Uterus (tissue), 4 donors: ENCODE measurements around the gene NGF. TPM values are rescaled to one million over a fixed set of nuclear protein-coding genes. Genes with fewer than 3 reads are reported as not detected.
A peak's percentile ranks its signal among the peaks of the same experiment; 100 is the strongest.

ENCODE experiments used
- DNase-seq, 2 donors: peaks; one replicate each; pipeline ENCODE4 v3.0.0-alpha.2; 2019 to 2020
- H3K27ac ChIP-seq, 2 donors: fragments of 200-600 bp; sonication (generic); 1 replicate in 1 of 2; 2 replicates in 1 of 2; pipeline ENCODE4 v1.5.1; 2016 to 2018
- H3K27me3 ChIP-seq, 2 donors: fragments of 200-600 bp; sonication (generic); one replicate each; pipeline ENCODE4 v1.5.1; 2018 to 2019; ENCODE audit warnings: control low read depth in 1 of 2
- H3K36me3 ChIP-seq, 2 donors: fragments of 200-600 bp; sonication (generic); one replicate each; pipeline ENCODE4 v1.5.1; 2019; ENCODE audit warnings: control low read depth in 1 of 2
- H3K4me1 ChIP-seq, 2 donors: fragments of 200-600 bp; sonication (generic); one replicate each; pipeline ENCODE4 v1.5.1; 2018 to 2019; ENCODE audit warnings: control low read depth in 1 of 2
- H3K4me3 ChIP-seq, 2 donors: fragments of 200-600 bp; sonication (generic); 1 replicate in 1 of 2; 2 replicates in 1 of 2; pipeline ENCODE4 v1.5.1; 2018 to 2019; ENCODE audit warnings: mild to moderate bottlenecking in 1 of 2
- H3K9me3 ChIP-seq, 2 donors: fragments of 200-600 bp; sonication (generic); one replicate each; pipeline ENCODE4 v1.5.1; 2019; ENCODE audit warnings: control low read depth in 1 of 2
- POLR2A ChIP-seq, 2 donors: fragments of 450-650 bp; IDR thresholded peaks; one replicate each; pipeline ENCODE4 v1.6.1; 2016; ENCODE audit warnings: antibody characterized with exemption in 2 of 2, mild to moderate bottlenecking in 1 of 2, moderate library complexity in 1 of 2
- intact Hi-C: fragments of 100-400 bp; cut with DNase I; formaldehyde crosslinking; loops from one replicate; pipeline ENCODE4 v1.15.1; 2023; ENCODE audit warnings: low total_unique reads
- total RNA-seq, 4 donors: library from RNA; depleted of rRNA in 3 of 4; stranded (reverse); fragments of >200 nt in 3 of 4; gene quantifications; one replicate each; pipeline versions ENCODE4 v1.1.0 to v1.2.4, GENCODE V29; 2014 to 2023
- TF ChIP-seq, protein P1 (sequence below), 4 experiments: fragments of 200-600 bp in 2 of 4; fragments of 450-650 bp in 2 of 4; sonication (generic) in 2 of 4; IDR thresholded peaks; one replicate each; pipeline ENCODE4 v1.5.1; 2016 to 2019; ENCODE audit warnings: antibody characterized with exemption in 4 of 4, mild to moderate bottlenecking in 2 of 4, moderate library complexity in 1 of 4
- donor health status: DM: yes; HTN: yes; CAD: no.

Gene NGF
- total RNA-seq, 4 donors from 2014 or later, result 1.3 to 21.4 (median 13.5) TPM

DNA sequence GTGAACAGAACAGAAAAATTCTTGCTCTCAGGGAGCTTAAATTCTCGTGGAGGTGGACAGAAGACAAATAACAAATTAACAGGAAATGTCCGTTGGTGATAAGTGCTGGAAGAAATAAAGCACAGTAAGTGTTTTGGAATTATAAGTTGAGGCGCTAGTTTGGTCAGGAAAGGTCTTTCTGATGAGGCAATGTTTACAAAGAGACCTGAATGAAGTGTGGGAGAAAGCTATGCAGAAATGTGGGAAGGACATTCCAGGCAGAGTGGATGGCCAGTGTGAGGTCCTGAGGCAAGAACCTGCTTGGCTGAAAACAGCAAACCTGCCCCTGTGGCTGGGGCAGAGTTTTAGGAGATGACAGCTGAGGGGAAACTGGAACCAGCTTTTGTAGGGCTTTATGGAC is 23.3 kb downstream of the NGF start:
- H3K9me3 ChIP-seq, result no peaks in the 10 kb centered on the region

DNA sequence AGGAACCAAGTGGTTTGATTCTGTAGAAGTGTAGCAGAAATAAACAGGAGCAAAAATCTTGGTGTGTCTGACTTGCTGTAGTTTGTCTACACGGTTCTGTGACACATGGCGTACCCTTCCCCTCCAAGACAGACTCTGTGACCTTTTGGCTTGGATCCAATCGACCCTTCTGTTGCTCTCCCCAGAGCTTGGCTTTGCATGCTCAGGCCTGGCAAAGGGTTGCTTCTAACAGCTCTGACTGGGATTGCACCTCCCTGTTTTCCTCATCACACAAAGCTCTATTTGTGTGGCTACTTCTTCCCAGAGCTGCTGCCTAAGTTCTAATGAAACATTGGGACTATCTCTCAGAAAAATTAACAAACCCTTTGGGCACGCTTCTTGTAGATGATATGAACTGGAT is 24.0 kb downstream of the NGF start:
- Histone ChIP-seq H3K36me3 (no peaks in the 10 kb centered on the region), H3K4me3 (no peak overlapping the region), H3K4me1 (peaks cover 6 to 9% of the 10 kb centered on the region in 2 donors), H3K27ac (peak overlapping the region; percentile 60 to 68), H3K9me3 (no peaks in the 10 kb centered on the region), H3K27me3 (no peaks in the 10 kb centered on the region)
- TF ChIP-seq, protein P1, sequence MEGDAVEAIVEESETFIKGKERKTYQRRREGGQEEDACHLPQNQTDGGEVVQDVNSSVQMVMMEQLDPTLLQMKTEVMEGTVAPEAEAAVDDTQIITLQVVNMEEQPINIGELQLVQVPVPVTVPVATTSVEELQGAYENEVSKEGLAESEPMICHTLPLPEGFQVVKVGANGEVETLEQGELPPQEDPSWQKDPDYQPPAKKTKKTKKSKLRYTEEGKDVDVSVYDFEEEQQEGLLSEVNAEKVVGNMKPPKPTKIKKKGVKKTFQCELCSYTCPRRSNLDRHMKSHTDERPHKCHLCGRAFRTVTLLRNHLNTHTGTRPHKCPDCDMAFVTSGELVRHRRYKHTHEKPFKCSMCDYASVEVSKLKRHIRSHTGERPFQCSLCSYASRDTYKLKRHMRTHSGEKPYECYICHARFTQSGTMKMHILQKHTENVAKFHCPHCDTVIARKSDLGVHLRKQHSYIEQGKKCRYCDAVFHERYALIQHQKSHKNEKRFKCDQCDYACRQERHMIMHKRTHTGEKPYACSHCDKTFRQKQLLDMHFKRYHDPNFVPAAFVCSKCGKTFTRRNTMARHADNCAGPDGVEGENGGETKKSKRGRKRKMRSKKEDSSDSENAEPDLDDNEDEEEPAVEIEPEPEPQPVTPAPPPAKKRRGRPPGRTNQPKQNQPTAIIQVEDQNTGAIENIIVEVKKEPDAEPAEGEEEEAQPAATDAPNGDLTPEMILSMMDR (IDR thresholded peaks at IDR 0.05), result no peak
- no peak for TF ChIP-seq POLR2A (IDR thresholded peaks at IDR 0.05)
- DNase-seq, result no peak
- intact Hi-C loops, result no loop called here

More for the DNA sequence above, 23.3 kb downstream of the NGF start:
- Histone ChIP-seq H3K4me3 (no peak overlapping the region), H3K4me1 (peaks cover 6 to 9% of the 10 kb centered on the region in 2 donors), H3K36me3 (no peaks in the 10 kb centered on the region), H3K27me3 (no peaks in the 10 kb centered on the region), H3K27ac (peak overlapping the region; percentile 60 to 68)
- peak in 1 of 2 donors; percentile 46 for DNase-seq
- TF ChIP-seq, protein P1 (IDR thresholded peaks at IDR 0.05), result no peak
- TF ChIP-seq POLR2A (IDR thresholded peaks at IDR 0.05), result no peak
- intact Hi-C loops, result no loop called here

DNA sequence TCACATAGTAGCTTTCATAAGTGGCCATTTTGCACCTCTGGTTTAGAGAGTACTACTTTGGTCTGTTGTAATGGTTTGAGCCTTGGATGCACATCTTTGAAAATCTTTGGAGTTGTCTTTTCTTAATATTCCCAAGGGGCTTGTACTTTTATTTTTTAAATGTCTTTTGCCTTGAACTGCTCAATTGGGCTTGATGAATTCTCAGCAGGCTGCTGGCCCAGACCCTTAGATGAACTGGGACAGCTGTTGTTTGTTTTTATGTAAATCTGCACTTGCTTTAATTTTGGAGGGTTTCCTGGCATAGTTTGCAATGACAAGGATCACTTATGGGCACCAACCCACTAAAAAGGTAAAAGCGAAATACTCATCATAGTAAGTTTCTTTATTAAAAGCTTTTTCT is 24.9 kb downstream of the NGF start:
- Histone ChIP-seq H3K9me3 (no peaks in the 10 kb centered on the region), H3K27me3 (no peaks in the 10 kb centered on the region), H3K36me3 (no peaks in the 10 kb centered on the region), H3K27ac (peak overlapping the region; percentile 60 to 68), H3K4me1 (peaks cover 6 to 9% of the 10 kb centered on the region in 2 donors), H3K4me3 (no peak overlapping the region)
- intact Hi-C loops, result no loop called here
- DNase-seq, result no peak
- TF ChIP-seq POLR2A (IDR thresholded peaks at IDR 0.05), result no peak
- TF ChIP-seq, protein P1 (IDR thresholded peaks at IDR 0.05), result no peak

DNA sequence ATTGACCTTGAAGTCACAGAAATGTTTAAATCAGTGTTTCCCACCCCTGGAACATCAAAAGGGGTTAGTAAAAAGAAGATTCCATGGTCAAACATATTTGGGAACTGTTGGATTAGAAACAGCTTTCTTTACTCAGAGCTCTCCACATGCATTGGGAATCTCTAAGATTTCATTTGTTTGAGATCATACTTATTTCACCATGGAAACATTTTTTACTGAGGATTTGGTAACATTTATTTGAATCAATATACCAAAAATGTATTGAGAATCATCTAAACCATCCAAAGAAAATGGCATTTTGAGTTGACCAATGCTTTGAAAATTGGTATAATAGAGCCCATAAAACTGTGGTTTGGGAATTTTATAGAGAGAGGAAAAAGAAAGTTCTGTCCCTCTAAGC is 25.3 kb downstream of the NGF start:
- H3K27ac ChIP-seq, result peak overlapping the region; percentile 60 to 68
- intact Hi-C loops, result no loop called here

DNA sequence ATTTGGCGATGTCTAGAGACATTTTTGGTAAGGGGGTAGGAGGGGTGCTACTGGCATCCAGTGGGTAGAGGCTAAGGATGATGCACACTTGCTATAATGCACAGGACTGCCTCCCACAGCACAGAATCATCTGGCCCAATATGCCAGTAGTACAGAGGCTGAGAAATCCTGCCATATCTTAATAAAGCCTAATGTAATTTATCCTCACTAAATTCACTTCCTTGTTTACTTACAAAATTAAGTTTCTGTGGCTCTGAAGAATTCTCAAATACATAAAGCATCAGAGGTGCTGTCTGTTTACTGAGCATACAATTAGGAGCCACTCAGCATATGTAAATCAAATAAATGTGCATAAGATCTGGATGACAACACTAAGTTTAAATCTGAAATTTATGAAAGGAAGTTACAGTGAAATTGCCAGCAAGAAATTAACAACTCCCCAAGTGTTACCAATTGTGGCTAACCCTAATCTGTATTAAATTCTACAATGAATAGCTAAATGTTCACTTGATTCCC is 26.5 kb downstream of the NGF start:
- Histone ChIP-seq H3K36me3 (no peaks in the 10 kb centered on the region), H3K27me3 (no peaks in the 10 kb centered on the region)
- intact Hi-C loops, result no loop called here

More for the DNA sequence above, 25.3 kb downstream of the NGF start:
- TF ChIP-seq, protein P1 (IDR thresholded peaks at IDR 0.05), result no peak
- no peak for TF ChIP-seq POLR2A (IDR thresholded peaks at IDR 0.05)
- H3K9me3 ChIP-seq, result no peaks in the 10 kb centered on the region
- no peak overlapping the region for H3K4me3 ChIP-seq
- DNase-seq, result no peak
- no peaks in the 10 kb centered on the region for H3K27me3 ChIP-seq
- H3K36me3 ChIP-seq, result no peaks in the 10 kb centered on the region
- peaks cover 6 to 9% of the 10 kb centered on the region in 2 donors for H3K4me1 ChIP-seq

More for the DNA sequence above, 26.5 kb downstream of the NGF start:
- no peak for TF ChIP-seq POLR2A (IDR thresholded peaks at IDR 0.05)
- TF ChIP-seq, protein P1 (IDR thresholded peaks at IDR 0.05), result no peak
- H3K4me1 ChIP-seq, result peaks cover 6 to 9% of the 10 kb centered on the region in 2 donors
- peak overlapping the region; percentile 27 to 60 for H3K27ac ChIP-seq
- H3K4me3 ChIP-seq, result no peak overlapping the region
- DNase-seq, result no peak
- H3K9me3 ChIP-seq, result no peaks in the 10 kb centered on the region
